Right cardiac atrium (tissue), 5 donors: ENCODE data around the gene ESPN. TPM values are rescaled to one million over a fixed set of nuclear protein-coding genes. Genes with fewer than 3 reads are reported as not detected.
A peak's percentile ranks its signal among the peaks of the same experiment; 100 is the strongest.
"Not testable (repeated sequence)": the region's sequence is repeated elsewhere in the genome, so short reads cannot be mapped to it uniquely, and the experiment has no call there.

Source experiments
- ATAC-seq, 2 donors: fragments of 200-7000 bp; cut with Tn5 transposase; one replicate each; pipeline versions ENCODE4 v1.8.0 to v1.9.1; 2020; ENCODE audit warnings: moderate library complexity in 2 of 2, mild to moderate bottlenecking in 1 of 2
- DNase-seq, 3 donors: peaks; one replicate each; pipeline ENCODE4 v3.0.0-alpha.2; 2020
- H3K27ac ChIP-seq: one replicate; pipeline ENCODE4 v1.5.1; 2013; ENCODE audit warnings: mild to moderate bottlenecking, low read length, control low read depth, moderate library complexity
- H3K27me3 ChIP-seq: one replicate; pipeline ENCODE4 v1.6.1; 2013; ENCODE audit not compliant: control insufficient read depth, insufficient read depth
- H3K4me1 ChIP-seq: one replicate; pipeline ENCODE4 v1.6.1; 2013; ENCODE audit warnings: low read length; ENCODE audit not compliant: control insufficient read depth, insufficient read depth
- H3K4me3 ChIP-seq: one replicate; pipeline ENCODE4 v1.5.1; 2013; ENCODE audit warnings: low read length, control low read depth
- H3K9me3 ChIP-seq: one replicate; pipeline ENCODE4 v1.6.1; 2013; ENCODE audit warnings: low read length; ENCODE audit not compliant: control insufficient read depth
- WGBS: extraction: QIAGEN DNeasy Blood & Tissue Kit; methylation state at CpG from one replicate; pipeline ENCODE4 v1.1.7; 2013; 5-methylcytosine and 5-hydroxymethylcytosine counted together
- intact Hi-C, 4 donors: fragments of 100-400 bp; cut with DNase I; formaldehyde crosslinking; loops; one replicate each; pipeline versions ENCODE4 v1.11.0 to v1.14.0; 2022 to 2023
- polyA plus RNA-seq: library from polyadenylated mRNA; stranded (reverse); fragments of 200-250 nt; gene quantifications from one replicate; pipeline ENCODE4 v1.2.3, GENCODE V29; 2013
- total RNA-seq, 4 donors: library from RNA; stranded (reverse); fragmentation: NEBNext Ultra II Directional; extraction: Animal tissue kit (Norgen Biotek cat#: 25700); gene quantifications; one replicate each; pipeline ENCODE4 v1.2.1, GENCODE V29; 2021
- donor health status: healthy with polysubstance abuse.
- donor health status: DM: no; HTN: yes; CAD: no.
- donor health status: DM: no; HTN: no; CAD: no.
- donor health status: DM: no; HTN: yes; CAD: no; lungs with severe emphysema.
- donor health status: DM: yes; HTN: yes; CAD: no.

The ESPN gene
- total and polyA plus RNA-seq, 5 donors: 0.23 to 1.7 (median 0.63) TPM

DNA sequence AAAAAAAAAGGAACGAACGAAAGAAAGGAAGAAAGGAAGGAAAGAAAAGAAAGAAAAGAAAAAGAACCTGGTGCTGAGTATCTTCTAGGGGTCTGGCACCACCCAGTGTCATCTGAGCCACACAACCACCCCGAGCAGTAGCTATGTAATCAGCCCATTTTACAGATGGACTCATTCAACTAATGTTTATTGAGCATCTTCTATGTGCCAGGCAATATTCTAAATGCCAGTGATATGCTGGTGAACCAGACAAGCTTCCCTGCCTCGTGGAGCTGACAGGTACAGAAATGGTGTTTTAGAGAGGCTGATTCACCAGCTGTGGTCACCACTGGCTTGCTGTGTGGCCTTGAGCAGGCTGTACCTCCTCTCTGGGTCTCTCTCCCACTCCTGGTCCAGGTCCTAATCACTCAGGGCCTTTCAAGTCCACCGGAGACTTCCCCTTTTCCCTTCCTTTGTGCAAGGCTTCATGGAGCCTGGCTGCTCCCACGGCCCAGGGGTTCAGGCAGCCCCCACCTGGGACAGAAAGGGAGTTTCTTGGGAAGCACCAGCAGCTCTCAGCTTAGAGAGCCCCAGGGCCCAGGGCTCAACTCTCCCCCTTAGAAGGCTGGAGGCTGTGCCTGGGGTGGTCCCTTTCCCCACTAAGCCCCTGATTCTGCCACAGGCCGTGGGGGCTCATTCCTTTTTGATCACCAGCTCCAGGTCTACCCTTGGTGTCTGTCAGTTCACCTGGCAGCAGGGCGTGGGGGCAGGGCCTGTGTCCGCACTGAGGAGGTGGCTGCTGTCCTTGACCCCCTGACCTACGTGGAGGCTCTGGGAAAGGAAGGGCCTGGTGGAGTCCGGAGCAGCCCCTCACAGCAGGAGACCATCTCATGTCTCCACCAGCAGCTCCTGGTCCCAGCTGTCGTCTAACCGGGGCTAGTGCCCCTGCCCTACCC lies 7.3 kb downstream of the ESPN start:
- 75% methylated on average over 13 of the region's 13 CpGs for WGBS
- intact Hi-C loops, H3K27me3 ChIP-seq: not testable (repeated sequence)

DNA sequence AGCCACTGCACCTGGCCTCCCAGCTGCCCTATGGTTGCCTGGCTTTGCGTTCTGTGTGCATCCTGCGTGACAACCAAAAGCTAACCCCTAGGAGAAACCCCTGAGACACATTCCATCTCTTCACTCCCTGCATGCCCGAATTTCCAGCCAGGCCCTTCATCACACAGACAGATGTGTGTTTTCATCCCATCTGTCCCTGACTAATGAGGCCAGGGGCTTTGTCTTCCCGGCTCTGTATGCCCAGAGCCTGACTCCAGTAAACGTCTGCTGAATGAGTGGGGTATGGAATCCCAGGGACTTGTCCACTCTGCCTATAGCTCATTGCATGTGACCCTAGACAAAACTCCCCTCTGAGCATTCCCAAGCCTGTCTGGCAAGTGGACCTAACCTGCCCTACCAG lies 9.6 kb downstream of the ESPN start:
- Histone ChIP-seq H3K27me3 (no peaks in the 10 kb centered on the region), H3K4me3 (no peak overlapping the region), H3K4me1 (no peaks in the 10 kb centered on the region), H3K9me3 (no peaks in the 10 kb centered on the region), H3K27ac (no peak overlapping the region)
- 73% methylated on average over 5 of the region's 5 CpGs for WGBS
- no peak for ATAC-seq
- DNase-seq: no peak
- intact Hi-C loops: no loop called here

More for the DNA sequence above, 7.3 kb downstream of the ESPN start:
- H3K4me1 ChIP-seq, ATAC-seq, H3K9me3 ChIP-seq, H3K27ac ChIP-seq, H3K4me3 ChIP-seq: not testable (repeated sequence)
- DNase-seq: peak in 1 of 3 donors; percentile 3

DNA sequence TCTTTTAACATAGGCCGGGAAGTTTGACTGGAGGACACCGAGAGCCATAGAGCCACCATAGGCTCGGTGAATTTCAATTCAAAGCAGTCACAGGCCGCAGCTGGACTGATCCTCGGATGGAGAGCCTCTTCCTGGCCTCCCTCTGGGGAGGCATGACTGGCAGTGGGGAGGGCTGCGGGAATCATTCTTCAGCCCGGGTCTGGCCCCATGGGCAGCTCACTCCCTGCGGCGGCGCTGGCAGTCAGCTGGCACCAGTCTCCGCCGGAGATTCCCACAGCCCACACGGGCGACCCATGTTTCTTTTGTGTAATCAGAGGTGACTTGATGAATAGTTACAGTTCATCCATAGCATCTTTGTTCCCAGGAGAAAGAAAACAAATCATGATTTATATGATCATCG lies 10.6 kb downstream of the ESPN start:
- no peaks in the 10 kb centered on the region for H3K9me3 ChIP-seq
- no peak for DNase-seq
- no peaks in the 10 kb centered on the region for H3K27me3 ChIP-seq
- ATAC-seq: no peak
- no peaks in the 10 kb centered on the region for H3K4me1 ChIP-seq
- WGBS: 83% methylated on average over 15 of the region's 15 CpGs
- no peak overlapping the region for H3K4me3 ChIP-seq
- no peak overlapping the region for H3K27ac ChIP-seq
- intact Hi-C loops: no loop called here

DNA sequence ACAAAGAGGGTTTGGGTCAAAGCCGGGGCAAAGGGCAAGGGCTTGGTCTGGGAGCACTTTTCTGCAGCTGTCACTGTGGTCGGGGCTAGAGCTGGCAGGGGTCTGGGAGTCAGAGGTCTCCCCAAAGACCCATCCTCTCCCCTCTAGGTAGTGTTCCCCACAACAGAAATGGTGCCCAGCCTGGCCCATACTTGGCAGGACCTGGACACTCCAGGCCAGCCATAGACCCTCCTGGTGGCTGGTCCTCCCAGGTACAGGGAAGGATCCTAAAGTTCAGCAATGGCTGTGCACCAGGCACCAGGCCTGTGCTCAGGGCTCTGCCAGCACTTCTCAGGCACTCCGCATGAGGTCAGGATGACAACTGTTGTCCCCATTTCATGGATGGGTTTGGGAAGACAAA lies 11.0 kb downstream of the ESPN start:
- Histone ChIP-seq H3K4me1 (no peaks in the 10 kb centered on the region), H3K9me3 (no peaks in the 10 kb centered on the region), H3K27me3 (no peaks in the 10 kb centered on the region), H3K4me3 (no peak overlapping the region), H3K27ac (no peak overlapping the region)
- intact Hi-C loops: no loop called here
- WGBS: 84% methylated on average over 3 of the region's 3 CpGs
- no peak for DNase-seq
- no peak for ATAC-seq

DNA sequence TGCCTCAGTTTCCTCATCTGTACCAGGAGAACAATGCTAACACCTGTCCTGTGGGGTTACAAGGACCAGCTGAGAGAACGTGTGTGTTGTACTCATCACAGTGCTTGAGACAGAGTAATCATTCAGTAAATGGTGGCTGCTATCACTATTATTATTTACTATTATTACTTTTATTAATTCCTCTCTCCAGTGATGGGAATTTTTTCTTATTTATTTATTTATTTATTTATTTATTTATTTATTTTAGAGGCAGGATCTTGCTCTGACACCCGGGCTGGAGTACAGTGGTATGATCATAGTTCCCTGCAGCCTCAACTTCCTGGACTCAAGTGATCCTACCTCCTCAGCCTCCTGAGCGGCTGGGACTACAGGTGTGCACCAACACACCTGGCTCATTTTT lies 11.7 kb downstream of the ESPN start:
- ATAC-seq, DNase-seq, H3K9me3 ChIP-seq, H3K4me1 ChIP-seq, intact Hi-C loops, H3K27me3 ChIP-seq, H3K4me3 ChIP-seq, H3K27ac ChIP-seq: not testable (repeated sequence)
- WGBS: 78% methylated on average over 3 of the region's 3 CpGs

DNA sequence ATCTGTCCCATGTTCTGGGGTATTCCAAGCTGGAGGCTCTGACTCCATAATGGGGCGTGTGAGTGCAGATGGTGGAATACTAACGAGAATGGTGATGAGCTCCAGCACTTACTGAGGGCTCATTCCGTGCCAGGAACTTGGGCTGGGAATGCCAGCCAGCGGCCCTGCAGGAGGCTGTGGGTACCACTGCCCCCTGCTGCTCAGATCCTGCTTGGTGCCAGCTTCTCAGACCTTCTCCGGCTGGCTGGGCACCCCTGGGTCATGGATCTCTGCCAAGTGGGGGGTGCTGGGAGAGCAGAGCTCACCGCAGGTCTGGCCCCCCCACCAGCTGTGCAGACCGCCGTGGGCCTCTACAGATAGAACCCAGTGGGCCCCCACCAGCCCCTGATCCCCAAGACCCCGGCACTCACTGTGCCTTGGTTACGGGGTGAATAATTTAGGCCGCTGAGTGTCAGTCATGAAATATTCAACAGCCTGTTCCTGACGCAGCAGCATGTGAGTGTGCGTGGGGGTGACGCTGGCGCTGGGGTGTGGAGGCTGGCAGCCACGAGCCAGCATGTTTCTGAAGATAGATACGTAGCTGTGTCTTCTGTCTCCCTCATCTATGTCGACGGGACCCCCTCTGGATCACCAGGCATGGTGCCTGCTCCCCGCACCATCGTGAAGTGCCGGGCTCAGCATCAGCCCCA lies 12.6 kb downstream of the ESPN start:
- H3K27ac ChIP-seq, H3K27me3 ChIP-seq, intact Hi-C loops, H3K4me1 ChIP-seq, H3K4me3 ChIP-seq, H3K9me3 ChIP-seq: not testable (repeated sequence)
- DNase-seq (peak in 1 of 3 donors; percentile 67), ATAC-seq (peak; percentile 17 to 28)
- WGBS: 44% methylated on average over 22 of the region's 22 CpGs

DNA sequence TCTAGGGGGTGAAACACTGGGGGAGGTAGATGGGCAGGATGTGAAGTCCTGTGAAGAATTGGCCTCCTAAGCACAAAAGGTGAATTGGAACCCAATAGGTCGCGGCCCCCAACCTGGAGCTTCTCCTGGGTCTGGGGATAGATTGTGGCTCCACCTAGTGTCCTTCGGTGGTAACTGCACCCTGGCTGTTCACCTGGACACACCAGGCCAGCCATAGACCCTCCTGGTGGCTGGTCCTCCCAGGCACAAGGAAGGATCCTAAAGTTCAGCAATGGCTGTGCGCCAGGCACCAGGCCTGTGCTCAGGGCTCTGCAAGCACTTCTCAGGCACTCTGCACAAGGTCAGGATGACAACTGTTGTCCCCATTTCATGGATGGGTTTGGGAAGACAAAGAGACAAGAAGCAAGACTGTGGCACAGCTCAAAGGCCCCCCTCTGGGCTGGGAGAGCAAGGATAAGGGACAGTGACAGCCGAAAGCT lies 13.5 kb downstream of the ESPN start:
- H3K27me3 ChIP-seq: no peaks in the 10 kb centered on the region
- no peaks in the 10 kb centered on the region for H3K4me1 ChIP-seq
- intact Hi-C loops: no loop called here
- H3K27ac ChIP-seq: no peak overlapping the region
- 9% methylated on average over 5 of the region's 5 CpGs for WGBS
- DNase-seq (peak in 2 of 3 donors; percentile 73 to 74), ATAC-seq (peak; percentile 59 to 61)
- no peak overlapping the region for H3K4me3 ChIP-seq
- H3K9me3 ChIP-seq: no peaks in the 10 kb centered on the region

DNA sequence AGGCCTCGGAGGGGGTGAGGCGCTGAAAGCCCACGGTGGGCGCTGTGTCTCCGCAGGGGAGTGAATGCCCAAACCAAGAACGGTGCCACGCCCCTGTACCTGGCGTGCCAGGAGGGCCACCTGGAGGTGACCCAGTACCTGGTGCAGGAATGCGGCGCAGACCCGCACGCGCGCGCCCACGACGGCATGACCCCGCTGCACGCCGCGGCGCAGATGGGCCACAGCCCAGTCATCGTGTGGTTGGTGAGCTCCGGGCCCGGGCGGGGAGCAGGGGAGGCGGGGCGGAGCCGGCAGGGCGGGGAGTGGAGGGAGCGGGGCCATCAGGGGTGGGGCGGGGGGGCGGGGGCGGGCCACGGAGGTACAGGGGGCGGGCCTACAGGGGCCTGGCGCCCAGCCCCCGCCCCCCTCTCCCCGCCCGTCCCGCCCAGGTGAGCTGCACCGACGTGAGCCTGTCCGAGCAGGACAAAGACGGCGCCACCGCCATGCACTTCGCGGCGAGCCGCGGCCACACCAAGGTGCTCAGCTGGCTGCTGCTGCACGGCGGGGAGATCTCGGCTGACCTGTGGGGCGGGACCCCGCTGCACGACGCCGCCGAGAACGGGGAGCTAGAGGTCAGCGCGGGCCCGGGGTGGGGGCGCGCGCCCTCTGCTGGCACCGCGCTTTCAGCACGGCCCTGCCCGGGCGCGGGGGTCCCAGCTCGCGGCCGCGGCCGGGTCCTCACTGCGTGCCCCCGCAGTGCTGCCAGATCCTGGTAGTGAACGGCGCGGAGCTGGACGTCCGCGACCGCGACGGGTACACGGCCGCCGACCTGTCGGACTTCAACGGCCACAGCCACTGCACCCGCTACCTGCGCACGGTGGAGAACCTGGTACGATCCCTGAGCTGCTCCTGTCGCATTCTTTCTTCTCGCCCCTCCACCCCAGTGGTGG lies 15.9 kb downstream of the ESPN start:
- peak in 1 of 2 donors; percentile 47 for ATAC-seq

DNA sequence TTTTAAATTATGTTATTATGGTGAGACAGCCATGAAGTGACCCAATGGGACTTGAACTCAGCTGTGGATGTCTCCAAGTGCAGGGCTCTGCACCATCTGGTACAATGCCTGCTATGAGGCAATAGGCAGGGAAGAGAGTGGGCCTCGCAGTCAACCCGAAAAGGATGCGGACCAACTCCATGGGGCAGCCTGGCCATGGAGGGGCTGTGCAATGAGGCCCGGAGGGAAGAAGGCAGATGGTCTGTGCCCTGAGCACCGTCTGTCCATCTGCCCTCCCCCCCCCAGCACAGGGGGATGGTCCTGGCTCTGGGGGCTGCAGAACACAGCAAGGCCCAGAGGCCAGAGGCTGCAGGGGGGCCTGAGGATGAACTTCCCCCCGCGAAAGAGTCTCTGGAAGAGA lies 17.0 kb downstream of the ESPN start:
- no peak overlapping the region for H3K27ac ChIP-seq
- H3K27me3 ChIP-seq: no peaks in the 10 kb centered on the region
- intact Hi-C loops: no loop called here
- no peaks in the 10 kb centered on the region for H3K4me1 ChIP-seq
- ATAC-seq: no peak
- no peak overlapping the region for H3K4me3 ChIP-seq
- H3K9me3 ChIP-seq: no peaks in the 10 kb centered on the region
- 77% methylated on average over 7 of the region's 7 CpGs for WGBS
- no peak for DNase-seq

More for the DNA sequence above, 15.9 kb downstream of the ESPN start:
- Histone ChIP-seq H3K27ac (no peak overlapping the region), H3K27me3 (no peaks in the 10 kb centered on the region), H3K4me3 (peak overlapping the region; percentile 18), H3K4me1 (no peaks in the 10 kb centered on the region), H3K9me3 (no peaks in the 10 kb centered on the region)
- DNase-seq: peak in 1 of 3 donors; percentile 71
- intact Hi-C loops: no loop called here
- WGBS: 6% methylated on average over 101 of the region's 101 CpGs

DNA sequence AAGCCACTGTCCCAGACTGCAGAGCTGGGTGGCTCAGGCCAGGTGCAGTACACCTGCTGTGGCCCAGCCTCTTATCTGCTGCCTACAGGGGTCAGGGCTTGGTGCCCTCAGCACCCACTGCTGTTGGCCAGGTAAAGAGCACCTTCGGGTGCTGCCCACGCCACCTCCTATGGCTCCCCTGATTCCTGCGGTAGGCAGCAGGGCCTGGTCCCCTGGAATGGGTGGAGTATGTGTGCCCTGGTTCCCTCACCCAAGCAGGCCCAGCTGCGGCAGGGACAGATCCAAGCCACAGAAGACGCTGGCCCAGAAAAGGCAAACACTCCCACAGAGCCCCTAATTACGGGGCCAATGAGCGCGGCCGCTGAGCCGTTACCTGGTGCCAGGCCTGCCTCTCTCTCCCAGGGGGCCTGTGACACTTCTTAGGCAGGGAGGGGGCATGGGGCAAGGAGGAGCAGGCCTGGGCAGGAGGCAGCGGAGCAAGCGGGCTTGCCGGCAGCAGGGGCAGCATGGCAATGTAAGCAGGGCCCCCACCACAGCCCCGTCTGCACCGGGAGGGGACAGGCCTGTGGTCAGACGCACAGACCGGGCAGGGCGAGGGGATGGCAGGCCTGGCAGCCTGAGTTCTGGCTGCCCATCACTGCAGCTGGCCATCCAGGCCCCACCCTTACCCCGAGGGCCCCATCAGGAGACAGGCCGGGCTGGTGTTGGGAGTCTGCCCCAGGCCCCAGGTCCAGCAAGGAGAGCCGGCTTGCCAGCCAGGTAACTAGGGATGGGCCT lies 19.0 kb downstream of the ESPN start:
- Histone ChIP-seq H3K4me3 (no peak overlapping the region), H3K9me3 (no peaks in the 10 kb centered on the region), H3K27ac (no peak overlapping the region), H3K4me1 (no peaks in the 10 kb centered on the region), H3K27me3 (no peaks in the 10 kb centered on the region)
- 88% methylated on average over 21 of the region's 21 CpGs for WGBS
- ATAC-seq (no peak), DNase-seq (no peak)
- intact Hi-C loops: no loop called here
